Lung (tissue), 16 donors: ENCODE data around the gene TMEM39B. TPM values are rescaled to one million over a fixed set of nuclear protein-coding genes. Genes with fewer than 3 reads are reported as not detected.

Source experiments
- ATAC-seq: fragments of 200-7000 bp; cut with Tn5 transposase; one replicate; pipeline ENCODE4 v1.9.1; 2020; ENCODE audit warnings: moderate number of reproducible peaks; ENCODE audit not compliant: insufficient read depth, low FRiP score
- DNase-seq, 3 donors: peaks; one replicate each; pipeline ENCODE4 v3.0.0-alpha.2; 2013 to 2017
- H3K27ac ChIP-seq, 2 donors: one replicate each; pipeline ENCODE4 v1.5.1; 2013; ENCODE audit warnings: mild to moderate bottlenecking in 2 of 2, moderate library complexity in 2 of 2, control low read depth in 1 of 2, inconsistent platforms in 1 of 2, low read depth in 1 of 2, low read length in 1 of 2
- H3K27me3 ChIP-seq, 3 donors: one replicate each; pipeline ENCODE4 v1.5.1; 2013; ENCODE audit warnings: low read length in 2 of 3; ENCODE audit not compliant: control insufficient read depth in 3 of 3, insufficient read depth in 3 of 3
- H3K36me3 ChIP-seq, 4 donors: one replicate each; pipeline ENCODE4 v1.5.1; 2013; ENCODE audit warnings: low read length in 4 of 4, mild to moderate bottlenecking in 1 of 4, moderate library complexity in 1 of 4; ENCODE audit not compliant: control insufficient read depth in 4 of 4, insufficient read depth in 4 of 4
- H3K4me1 ChIP-seq, 5 donors: one replicate each; pipeline ENCODE4 v1.5.1; 2013; ENCODE audit warnings: low read length in 5 of 5, mild to moderate bottlenecking in 2 of 5, moderate library complexity in 1 of 5; ENCODE audit not compliant: control insufficient read depth in 5 of 5, insufficient read depth in 5 of 5
- H3K4me3 ChIP-seq: one replicate; pipeline ENCODE4 v1.5.1; 2013; ENCODE audit warnings: mild to moderate bottlenecking, control low read depth, moderate library complexity
- H3K9ac ChIP-seq, 2 donors: one replicate each; pipeline ENCODE4 v1.5.1; 2013; ENCODE audit warnings: low read length in 2 of 2, control low read depth in 1 of 2; ENCODE audit not compliant: insufficient read depth in 1 of 2
- H3K9me3 ChIP-seq, 4 donors: one replicate each; pipeline ENCODE4 v1.5.1; 2013; ENCODE audit warnings: low read length in 3 of 4, mild to moderate bottlenecking in 1 of 4, moderate library complexity in 1 of 4; ENCODE audit not compliant: control insufficient read depth in 4 of 4, insufficient read depth in 3 of 4
- CTCF ChIP-seq: IDR thresholded peaks from 2 replicates; pipeline ENCODE4 v1.5.1; 2012; ENCODE audit warnings: mild to moderate bottlenecking; ENCODE audit errors: control extremely low read depth, extremely low read depth
- WGBS, 2 donors: extraction: QIAGEN DNeasy Blood & Tissue Kit; methylation state at CpG; one replicate each; pipeline ENCODE4 v1.1.7; 2013; 5-methylcytosine and 5-hydroxymethylcytosine counted together
- long read RNA-seq, 5 donors: transcript quantifications; one replicate each; lab custom pipeline, GENCODE V29; 2026
- polyA plus RNA-seq, 2 donors: library from polyadenylated mRNA; stranded (reverse); fragments of 200-250 nt; gene quantifications; one replicate each; pipeline ENCODE4 v1.2.1, GENCODE V29; 2013
- total RNA-seq, 2 donors: library from RNA; depleted of rRNA in 1 of 2; stranded (reverse); fragments of >200 nt in 1 of 2; gene quantifications; one replicate each; pipeline ENCODE4 v1.2.1, GENCODE V29; 2014 to 2021
- donor health status: control.
- donor health status: control.
- donor health status: Bipolar disorder and iron deficiency.
- donor health status: healthy.
- donor health status: DM: yes; HTN: yes; CAD: no.

Gene TMEM39B
- total RNA-seq, result 10 to 100 TPM in 1 of 2 donors, 1 to 10 TPM in 1; 7.6 to 23.8 TPM
- 10 to 100 TPM; 12.3 to 14.8 TPM for polyA plus RNA-seq
- long read RNA-seq, donor 1, transcript TMEM39B-201 (9 exons, 1,813 nt), result major isoform, 8 of 12 reads
- long read RNA-seq, donor 1, partial matches to known transcripts, result 0 of 12 reads
- long read RNA-seq, donor 1, other reads (novel, unspliced or antisense), result 0 of 12 reads
- long read RNA-seq, donor 2, partial matches to known transcripts, result 0 of 3 reads
- long read RNA-seq, donor 2, other reads (novel, unspliced or antisense), result 0 of 3 reads
- long read RNA-seq, donor 3, partial matches to known transcripts, result 0 of 2 reads
- long read RNA-seq, donor 3, other reads (novel, unspliced or antisense), result 0 of 2 reads
- long read RNA-seq, donor 4, partial matches to known transcripts, result 0 of 1 reads
- long read RNA-seq, donor 4, other reads (novel, unspliced or antisense), result 0 of 1 reads
- long read RNA-seq, donor 5, transcript TMEM39B-201 (9 exons, 1,813 nt), result major isoform, 5 of 6 reads
- long read RNA-seq, donor 5, partial matches to known transcripts, result 0 of 6 reads
- long read RNA-seq, donor 5, other reads (novel, unspliced or antisense), result 0 of 6 reads

- Histone ChIP-seq H3K4me1 (peaks cover 0 to 13% (median 8%) of the 10 kb centered on the region in 5 donors), H3K9me3 (no peaks in the 10 kb centered on the region), H3K27ac (peak within 1 kb of the TSS; percentile 85 to 94), H3K27me3 (no peaks in the 10 kb centered on the region), H3K36me3 (peaks cover 3 to 20% (median 15%) of the 10 kb centered on the region in 4 donors), H3K9ac (peak within 1 kb of the TSS; percentile 82 to 83), H3K4me3 (peak within 1 kb of the TSS; percentile 88)
- TF ChIP-seq CTCF, result no peak
- ATAC-seq, result peak; percentile 95
- DNase-seq, result peak; percentile 97 to 99 (median 98)
- WGBS, 2 donors, result 0% methylated on average over 53 to 67 of the region's 67 CpGs
Measured at GRCh38 chr1:32072622-32073298, at the start of gene TMEM39B. TMEM39B (plus strand) TSS chr1:32072939; CDS start chr1:32073048, 109 bp downstream.

GRCh38 chr1:32023351-32023750 is 49.4 kb upstream of the TMEM39B start:
- Histone ChIP-seq H3K9ac (no peak overlapping the region), H3K4me1 (peaks cover 0 to 15% (median 0%) of the 10 kb centered on the region in 5 donors), H3K27me3 (no peaks in the 10 kb centered on the region), H3K4me3 (no peak overlapping the region), H3K36me3 (peaks cover 0 to 4% (median under 1%) of the 10 kb centered on the region in 4 donors), H3K27ac (no peak overlapping the region), H3K9me3 (no peaks in the 10 kb centered on the region)
- 68 to 84% methylated on average over 3 of the region's 3 CpGs for WGBS, 2 donors
- DNase-seq (no peak), ATAC-seq (no peak)
- no peak for TF ChIP-seq CTCF

DNA sequence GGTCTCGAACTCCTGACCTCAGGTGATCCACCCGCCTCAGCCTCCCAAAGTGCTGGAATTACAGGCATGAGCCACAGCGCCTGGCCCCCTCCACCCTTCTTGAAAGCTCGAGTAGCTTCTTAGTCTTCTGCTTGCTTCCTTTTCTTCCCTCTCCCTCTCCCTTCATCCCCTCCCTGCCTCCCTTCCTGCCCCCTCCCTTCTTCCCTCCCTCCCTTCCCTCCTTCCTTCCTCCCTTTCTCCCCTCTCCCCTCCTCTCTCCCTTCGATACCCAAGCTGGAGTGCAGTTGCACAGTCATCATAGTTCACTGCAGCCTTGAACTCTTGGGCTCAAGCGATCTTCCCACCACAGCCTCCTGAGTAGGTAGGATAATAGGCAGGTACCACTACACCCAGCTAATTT is 47.2 kb upstream of the TMEM39B start:
- no peak overlapping the region for H3K27ac ChIP-seq
- no peak for ATAC-seq
- WGBS, 2 donors, result 56 to 76% methylated on average over 5 to 6 of the region's 6 CpGs
- no peaks in the 10 kb centered on the region for H3K27me3 ChIP-seq
- DNase-seq, result no peak
- no peak overlapping the region for H3K4me3 ChIP-seq
- peaks cover 0 to 9% (median 0%) of the 10 kb centered on the region in 4 donors for H3K36me3 ChIP-seq
- H3K9me3 ChIP-seq, result no peaks in the 10 kb centered on the region
- TF ChIP-seq CTCF, result no peak
- H3K9ac ChIP-seq, result no peak overlapping the region
- peaks cover 0 to 9% (median 0%) of the 10 kb centered on the region in 5 donors for H3K4me1 ChIP-seq
